ENCODE measurements around the gene GATA3. TPM values are rescaled to one million over a fixed set of nuclear protein-coding genes. Genes with fewer than 3 reads are reported as not detected.
A peak's percentile ranks its signal among the peaks of the same experiment; 100 is the strongest.

Gene GATA3
- total and polyA plus RNA-seq, 2 of the 8 experiments (the other 6 are each of a cell fraction or from before 2014, with no cell fraction given) = 0.02 to 0.43 TPM

DNA sequence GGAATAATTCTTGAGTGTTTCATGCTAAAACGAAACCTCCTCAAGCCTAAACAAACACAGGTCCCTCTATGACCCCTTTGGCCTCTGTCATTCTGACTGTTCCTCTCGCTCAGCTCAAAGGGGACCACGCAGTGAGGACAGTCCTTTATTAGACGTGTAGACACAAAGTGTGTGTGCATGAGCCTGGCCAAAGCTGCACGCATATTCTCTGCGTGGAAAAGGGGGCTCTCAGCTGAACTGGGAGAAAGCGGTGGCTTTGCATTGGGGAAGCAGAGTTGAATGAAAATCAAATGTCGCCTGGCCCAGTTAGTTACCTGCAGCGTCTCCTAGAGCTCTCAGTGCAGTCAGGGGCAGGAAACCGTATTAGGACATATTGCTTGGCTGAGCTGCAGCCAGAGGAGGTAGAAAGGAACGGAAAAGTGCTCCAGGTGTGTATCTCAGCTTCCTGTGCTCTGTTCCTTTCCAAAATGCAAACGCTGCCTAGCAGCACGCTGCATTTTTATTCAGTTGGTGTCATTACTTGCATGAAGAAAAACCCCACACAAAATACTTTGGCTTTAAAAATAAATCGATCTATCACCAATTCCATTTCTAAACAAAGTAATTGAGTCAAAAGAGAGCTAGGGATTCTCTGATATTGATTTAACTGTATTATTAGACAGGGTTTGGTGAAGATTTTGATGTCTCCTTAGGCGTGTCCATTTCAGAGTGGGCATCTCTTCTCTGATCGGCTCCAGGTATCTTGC is 4.9 kb downstream of the GATA3 start:
- 4% methylated on average over 16 of the region's 16 CpGs; no CpG with 5 or more reads in 1 of the 2 experiments for WGBS, 2 experiments (ENCODE audit: extremely low coverage in 1 of 2, insufficient coverage in 1 of 2, insufficient read length in 1 of 2, insufficient replicate concordance in 2 of 2, low coverage in 1 of 2, low lambda C conversion rate in 2 of 2, missing lambda C conversion rate in 1 of 2)
- Histone ChIP-seq H4K20me1 (replicated peaks in 1 of 2; ENCODE audit: control insufficient read depth in 1 of 2, insufficient read depth in 2 of 2, low read length in 2 of 2) (peaks cover 6 to 13% of the 10 kb centered on the region in 2 experiments), H3K23me2 (ENCODE audit: low read depth, low read length) (peaks cover 20% of the 10 kb centered on the region; the same call in 1 of the 2 replicates), H3K4ac (replicated peaks; ENCODE audit: insufficient read length, low read depth, low read length) (peak overlapping the region; percentile 28), H2BK5ac (ENCODE audit: low read depth, low read length) (no peak overlapping the region), H3K23ac (ENCODE audit: insufficient read length) (no peak overlapping the region), H3K14ac (ENCODE audit: insufficient read length) (no peak overlapping the region), H2BK120ac (replicated peaks; ENCODE audit: low read depth, low read length) (no peak overlapping the region), H4K8ac (ENCODE audit: extremely low read depth, insufficient read depth, low read length) (no peak overlapping the region), H2AK5ac (ENCODE audit: low read depth, low read length) (0 out of 2 replicates have a peak overlapping the region, but pooled peaks have one; percentile 1), H3K36me3 (ENCODE audit: control insufficient read depth in 2 of 4, insufficient read depth in 4 of 4, low read length in 3 of 4) (no peaks in the 10 kb centered on the region), H3K56ac (replicated peaks; ENCODE audit: insufficient read length, low read depth, low read length) (no peak overlapping the region), H3K9ac (replicated peaks in 1 of 4; ENCODE audit: extremely low read depth in 1 of 4, low read depth in 3 of 4, low read length in 3 of 4) (no peak overlapping the region), H2BK20ac (ENCODE audit: low read length) (no peak overlapping the region), H3K9me3 (ENCODE audit: insufficient read depth in 2 of 2, low read depth in 1 of 2, low read length in 1 of 2) (no peaks in the 10 kb centered on the region), H2BK12ac (ENCODE audit: low read depth, low read length) (no peak overlapping the region), H3K18ac (ENCODE audit: extremely low read depth, low read length) (0 out of 2 replicates have a peak overlapping the region, but pooled peaks have one; percentile 2), H3K4me2 (ENCODE audit: insufficient read depth in 1 of 2, low read depth in 2 of 2, low read length in 2 of 2) (peak overlapping the region; percentile 68 to 84), H3K4me3 (ENCODE audit: extremely low read depth in 1 of 4, insufficient read depth in 2 of 4, low read depth in 3 of 4, low read length in 4 of 4) (peak overlapping the region in 1 of 4 experiments; percentile 61; a peak in 1 of 8 replicates), H3K79me1 (ENCODE audit: low read depth, low read length) (no peaks in the 10 kb centered on the region), H3K27me3 (replicated peaks in 1 of 4; ENCODE audit: control insufficient read depth in 3 of 4, extremely low read depth in 1 of 4, insufficient read depth in 3 of 4, low read length in 3 of 4) (peaks cover 68 to 99% (median 94%) of the 10 kb centered on the region in 4 experiments), H3K79me2 (ENCODE audit: control insufficient read depth in 1 of 2, insufficient read depth in 2 of 2, low read length in 2 of 2) (no peaks in the 10 kb centered on the region), H3K27ac (ENCODE audit: low read depth, low read length) (no peak overlapping the region), H2AFZ (ENCODE audit: low read length) (no peak overlapping the region), H2BK15ac (ENCODE audit: low read length) (no peak overlapping the region), H4K91ac (replicated peaks; ENCODE audit: insufficient read length, low read length) (no peak overlapping the region), H4K5ac (ENCODE audit: insufficient read length, low read depth, low read length) (no peak overlapping the region), H3K4me1 (replicated peaks in 1 of 4; ENCODE audit: control insufficient read depth in 3 of 4, insufficient read depth in 4 of 4, low read length in 3 of 4) (peaks cover 33 to 54% (median 40%) of the 10 kb centered on the region in 4 experiments)
- DNase-seq (ENCODE audit: low read depth in 1 of 2, low spot score in 2 of 2) (peak in 1 of 2 experiments; percentile 55), FAIRE-seq (no peak)
- ChIA-PET POLR2A (ENCODE audit: partially characterized antibody) (interaction anchor here (1.5 to 2.5 kb wide), 5 partner anchors 8 to 25 kb away, joined by 3 to 11 read pairs (median 5); no protein-coding TSS in a partner anchor), CTCF (ENCODE audit: partially characterized antibody) (interaction anchor here (0.6 to 3.0 kb wide), 11 partner anchors 8 to 534 kb away, joined by 3 to 13 read pairs (median 4); no protein-coding TSS in a partner anchor)
- TF ChIP-seq GABPA (IDR thresholded peaks at IDR 0.05; ENCODE audit: borderline replicate concordance, insufficient read depth, low read length) = no peak
- TF ChIP-seq, protein P1, sequence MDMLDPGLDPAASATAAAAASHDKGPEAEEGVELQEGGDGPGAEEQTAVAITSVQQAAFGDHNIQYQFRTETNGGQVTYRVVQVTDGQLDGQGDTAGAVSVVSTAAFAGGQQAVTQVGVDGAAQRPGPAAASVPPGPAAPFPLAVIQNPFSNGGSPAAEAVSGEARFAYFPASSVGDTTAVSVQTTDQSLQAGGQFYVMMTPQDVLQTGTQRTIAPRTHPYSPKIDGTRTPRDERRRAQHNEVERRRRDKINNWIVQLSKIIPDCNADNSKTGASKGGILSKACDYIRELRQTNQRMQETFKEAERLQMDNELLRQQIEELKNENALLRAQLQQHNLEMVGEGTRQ (IDR thresholded peaks at IDR 0.05; ENCODE audit: low read length) = no peak
- TF ChIP-seq, protein P2, sequence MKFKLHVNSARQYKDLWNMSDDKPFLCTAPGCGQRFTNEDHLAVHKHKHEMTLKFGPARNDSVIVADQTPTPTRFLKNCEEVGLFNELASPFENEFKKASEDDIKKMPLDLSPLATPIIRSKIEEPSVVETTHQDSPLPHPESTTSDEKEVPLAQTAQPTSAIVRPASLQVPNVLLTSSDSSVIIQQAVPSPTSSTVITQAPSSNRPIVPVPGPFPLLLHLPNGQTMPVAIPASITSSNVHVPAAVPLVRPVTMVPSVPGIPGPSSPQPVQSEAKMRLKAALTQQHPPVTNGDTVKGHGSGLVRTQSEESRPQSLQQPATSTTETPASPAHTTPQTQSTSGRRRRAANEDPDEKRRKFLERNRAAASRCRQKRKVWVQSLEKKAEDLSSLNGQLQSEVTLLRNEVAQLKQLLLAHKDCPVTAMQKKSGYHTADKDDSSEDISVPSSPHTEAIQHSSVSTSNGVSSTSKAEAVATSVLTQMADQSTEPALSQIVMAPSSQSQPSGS (IDR thresholded peaks at IDR 0.05; ENCODE audit: low read length) = no peak
- TF ChIP-seq SP1 (IDR thresholded peaks at IDR 0.05; ENCODE audit: low read depth, low read length) = 0 out of 2 replicates have a peak, but pooled peaks have one; percentile 1
- TF ChIP-seq TAF1 (IDR thresholded peaks at IDR 0.05; ENCODE audit: low read depth, low read length) = no peak
- TF ChIP-seq SP2 (IDR thresholded peaks at IDR 0.05; ENCODE audit: low read length) = no peak
- TF ChIP-seq FOSL1 (IDR thresholded peaks at IDR 0.05; ENCODE audit: insufficient read depth, low read depth, low read length) = no peak
- no peak for TF ChIP-seq YY1 (IDR thresholded peaks at IDR 0.05; ENCODE audit: low read depth, low read length)
- peak; percentile 80 for TF ChIP-seq EZH2 (IDR thresholded peaks at IDR 0.05; ENCODE audit: low read depth, low read length, severe bottlenecking)

All from H1 (cell line).